HG02610 (cell line): Measurements from ENCODE around the gene ANGEL1.

ENCODE experiments used
- ATAC-seq: cut with Tn5 transposase; IDR thresholded peaks from one replicate; pipeline ENCODE4 v1.9.1; 2021; ENCODE audit warnings: mild to moderate bottlenecking, moderate library complexity; ENCODE audit not compliant: unreplicated experiment

Gene ANGEL1

DNA sequence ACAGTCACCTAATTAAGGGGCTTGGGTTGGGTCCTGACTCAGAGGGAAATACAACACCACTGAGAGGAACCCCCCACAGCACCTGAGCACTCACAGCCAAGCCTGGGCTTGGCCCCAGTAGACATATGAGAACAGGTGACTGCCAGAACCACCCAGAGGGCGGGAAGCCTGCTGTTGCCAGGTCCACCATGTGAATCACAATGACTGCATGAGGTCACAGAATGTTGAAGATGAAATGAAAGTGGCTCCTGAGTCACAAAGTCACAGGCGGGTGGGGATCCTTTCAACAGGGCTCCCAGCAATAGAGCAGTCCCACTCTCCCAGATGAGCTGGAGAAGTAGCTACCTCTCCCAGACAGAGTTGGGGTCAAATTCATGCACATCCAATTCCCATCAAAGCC lies 13.4 kb upstream of the ANGEL1 start, which contains the start of gene LRRC74A:
LRRC74A (plus strand) TSS at position 287 of the 400 bp plus-strand sequence. CDS start 290 bp downstream, outside the sequence.
- no peak for ATAC-seq

DNA sequence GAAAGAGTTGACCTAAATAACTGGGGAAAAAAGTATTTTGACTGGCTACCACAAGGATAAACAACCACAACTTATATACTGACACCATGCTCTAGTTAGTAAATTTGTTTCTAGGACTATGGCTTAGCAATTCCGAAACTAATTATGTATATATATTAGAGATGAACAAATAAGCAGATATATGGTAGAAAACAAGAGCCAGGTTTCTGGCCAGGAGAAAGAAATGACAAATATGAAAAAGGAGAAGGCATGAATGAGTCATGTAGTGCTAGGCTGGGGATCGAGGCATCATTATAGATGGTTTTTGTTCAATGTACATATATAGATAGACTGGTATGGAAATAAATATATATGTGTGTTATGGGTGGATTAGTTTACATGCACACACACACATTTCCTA lies 8.0 kb upstream of the ANGEL1 start:
- ATAC-seq: no peak

DNA sequence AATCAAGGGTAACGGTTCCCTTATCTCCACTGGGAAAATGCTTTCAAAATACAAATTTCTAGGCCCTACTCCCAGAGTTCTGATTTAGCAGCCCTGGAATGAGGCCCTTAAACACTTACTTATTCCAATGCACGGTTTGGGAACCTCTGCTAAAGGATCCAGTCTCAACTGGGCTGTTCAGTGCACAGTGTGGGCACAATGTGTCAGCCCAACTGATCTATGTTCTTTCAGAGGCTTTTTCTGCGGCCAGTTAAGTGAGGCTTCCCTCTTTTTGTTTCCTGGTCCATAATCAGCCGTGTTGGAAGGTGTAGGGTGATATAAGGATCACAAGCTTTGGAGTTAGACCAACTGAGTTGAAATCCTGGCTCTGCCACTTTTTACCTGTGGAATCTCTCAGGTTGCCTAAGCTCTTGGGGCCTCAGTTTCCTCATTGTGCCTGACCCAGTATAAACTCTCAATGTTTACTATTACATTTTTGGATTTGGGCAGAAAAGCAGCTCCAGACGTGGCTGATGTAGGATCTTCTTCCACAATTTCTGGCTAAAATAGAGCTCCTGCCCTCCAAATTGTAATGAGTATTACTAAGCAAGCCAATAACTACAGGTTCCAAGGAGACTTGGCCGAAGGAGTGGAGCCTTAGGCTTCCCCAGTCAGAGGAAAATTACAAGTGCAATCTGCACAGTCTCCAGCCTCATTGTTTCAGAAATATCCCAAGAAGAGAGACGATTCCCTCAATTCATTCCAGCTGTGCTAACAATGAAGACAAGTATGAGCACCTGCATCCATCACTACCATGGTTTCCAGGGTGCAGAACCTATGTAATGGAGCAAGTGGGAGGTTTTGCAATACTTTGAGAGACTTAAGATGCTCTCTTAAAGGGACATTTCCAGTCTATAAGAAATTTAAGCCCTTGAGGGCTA lies 2.3 kb upstream of the ANGEL1 start:
- no peak for ATAC-seq

DNA sequence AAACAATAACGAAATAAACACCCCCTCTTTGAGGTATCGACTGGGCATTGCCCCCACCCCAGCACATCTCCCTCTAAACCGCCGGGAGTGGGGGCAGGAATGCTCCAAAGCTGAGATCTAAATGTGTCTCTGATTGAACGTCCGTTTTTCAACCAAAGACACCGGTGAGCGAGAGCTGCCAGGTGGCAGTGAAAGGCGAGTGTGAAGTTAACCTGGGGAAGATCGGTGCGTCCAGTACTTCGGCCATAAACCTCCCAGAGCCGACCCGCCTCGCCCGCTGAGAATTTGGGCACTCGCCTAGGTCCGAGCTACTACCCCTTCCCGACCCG lies 625 bp downstream of the ANGEL1 start:
- peak; percentile 11 for ATAC-seq

DNA sequence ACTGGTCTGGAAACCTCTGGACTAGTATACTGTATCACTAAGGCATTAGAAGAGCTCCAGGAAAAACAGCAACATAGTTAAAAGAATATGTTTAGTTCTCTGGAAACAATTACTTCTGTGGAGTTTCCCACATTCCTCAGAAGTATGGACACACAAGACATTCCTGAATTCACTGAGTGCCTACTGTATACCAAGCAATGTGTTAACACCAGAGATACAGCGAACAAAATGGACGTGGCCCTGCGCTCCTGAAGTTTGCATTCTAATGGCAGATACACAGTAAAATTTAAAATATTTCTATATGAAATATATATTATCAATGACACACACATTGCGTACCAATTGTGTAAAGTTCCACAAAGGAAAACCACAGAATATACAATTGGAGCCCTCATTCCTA lies 1.1 kb downstream of the ANGEL1 start:
- ATAC-seq: no peak

DNA sequence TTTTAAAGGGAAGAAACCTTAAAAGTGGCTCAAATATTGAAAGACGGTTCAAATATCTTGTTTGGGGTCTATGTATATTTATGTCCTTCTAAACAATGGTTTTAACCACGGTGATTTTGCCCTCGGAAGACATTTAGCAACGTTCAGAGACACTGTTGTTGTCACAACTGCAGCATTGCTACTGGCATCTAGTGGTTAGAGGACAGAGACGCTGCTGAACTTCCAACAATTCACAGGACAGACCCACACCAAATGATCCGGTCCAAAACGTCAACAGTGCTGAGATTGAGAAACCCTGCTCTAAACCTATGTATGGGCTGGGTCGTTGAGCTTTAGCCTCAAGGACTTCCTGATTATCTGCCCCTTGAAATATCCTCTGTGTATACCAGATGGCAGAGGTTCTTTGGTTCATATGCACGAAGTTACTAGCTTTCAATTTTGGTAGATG lies 1.7 kb downstream of the ANGEL1 start:
- no peak for ATAC-seq

DNA sequence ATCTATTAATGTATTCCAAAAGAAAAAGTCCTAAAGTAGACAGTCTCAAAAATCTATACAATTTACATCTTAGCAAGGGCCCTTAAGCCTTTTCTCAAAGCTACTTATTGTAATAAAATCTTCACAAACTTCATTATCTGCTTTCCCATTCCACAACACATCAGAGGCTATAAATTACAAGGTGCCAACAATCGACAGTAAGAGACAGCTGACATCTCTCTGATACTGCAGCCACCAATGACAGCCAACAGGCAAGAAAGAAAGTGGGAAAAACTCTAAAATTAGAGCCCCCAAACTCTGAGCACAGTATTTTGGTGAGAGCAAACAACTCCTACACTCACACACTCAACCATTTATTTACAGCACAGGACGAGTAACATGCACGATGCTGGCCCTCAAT lies 2.2 kb downstream of the ANGEL1 start:
- ATAC-seq: no peak

DNA sequence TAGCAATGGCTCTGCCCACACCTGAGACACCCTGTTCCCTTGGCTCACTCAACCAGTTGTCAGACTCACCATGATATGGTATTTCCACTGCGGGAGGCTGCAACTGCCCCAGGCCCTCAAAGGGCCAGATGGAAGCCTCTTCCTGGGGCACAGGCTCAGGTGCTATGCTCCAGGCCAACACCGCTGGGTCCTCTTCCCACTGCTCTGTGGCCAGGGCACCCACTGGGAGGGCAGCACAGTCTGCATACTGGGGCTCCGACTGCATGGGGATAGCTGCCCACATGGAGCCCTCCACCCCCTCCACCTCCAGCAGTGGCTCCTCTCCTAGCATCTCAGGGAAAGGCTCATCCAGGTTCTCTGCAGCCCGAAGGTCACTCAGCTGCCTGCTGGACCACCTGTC lies 3.7 kb downstream of the ANGEL1 start:
- no peak for ATAC-seq

DNA sequence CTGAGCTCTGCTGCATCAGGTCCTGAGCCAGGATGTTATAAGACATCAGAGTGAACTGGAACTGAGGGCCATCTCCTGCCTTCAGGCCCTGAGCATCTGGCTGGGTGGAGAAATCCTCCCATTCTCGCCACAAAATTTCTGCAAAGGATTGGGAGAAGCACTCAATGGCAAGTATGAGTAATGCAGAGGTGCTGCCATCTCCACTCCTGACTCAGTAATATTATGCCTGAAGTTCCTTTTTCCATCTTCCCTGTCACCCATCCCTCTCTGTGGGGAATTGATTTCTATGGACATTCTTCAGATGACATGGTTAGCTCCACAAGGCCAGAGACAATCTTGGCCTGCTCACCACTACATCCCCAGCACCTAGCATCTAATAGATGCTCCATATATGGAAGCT lies 4.7 kb downstream of the ANGEL1 start:
- no peak for ATAC-seq

DNA sequence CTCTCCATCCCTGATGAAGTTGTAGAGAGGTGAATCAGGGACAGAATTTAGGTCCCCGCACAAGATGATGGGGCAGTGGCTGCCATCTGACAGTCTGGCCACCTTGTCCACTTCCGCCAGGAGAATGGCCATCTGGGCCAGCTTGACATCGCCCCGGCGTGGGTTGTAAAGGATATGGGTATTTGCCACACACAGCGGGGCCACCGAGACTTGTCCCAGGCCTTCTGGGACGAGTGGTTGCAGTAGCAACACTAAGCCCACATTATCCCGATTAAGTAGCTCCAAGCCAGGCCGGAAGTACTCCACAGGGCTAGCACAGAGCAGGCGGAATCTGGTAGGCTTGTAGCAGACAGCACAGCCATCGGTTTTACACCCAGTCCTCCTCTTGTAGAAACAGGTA lies 6.2 kb downstream of the ANGEL1 start:
- ATAC-seq: no peak

DNA sequence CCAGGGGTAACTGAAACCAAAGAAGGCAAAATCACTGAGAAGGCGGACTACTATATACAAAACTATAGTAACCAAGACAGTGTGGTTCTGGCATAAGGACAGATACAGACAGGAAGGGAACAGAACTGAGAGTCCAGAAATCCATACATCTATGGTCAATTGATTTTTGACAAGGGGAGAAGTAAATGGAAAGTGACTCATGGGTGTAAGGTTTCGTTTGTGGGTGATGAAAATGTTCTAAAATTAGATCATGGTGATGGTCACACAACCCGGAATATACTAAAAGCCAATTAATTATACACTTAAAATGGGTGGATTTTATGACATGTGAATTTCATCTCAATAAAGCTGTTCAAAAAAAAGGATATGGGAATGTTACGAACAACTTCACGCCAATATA lies 18.7 kb downstream of the ANGEL1 start:
- ATAC-seq: no peak

DNA sequence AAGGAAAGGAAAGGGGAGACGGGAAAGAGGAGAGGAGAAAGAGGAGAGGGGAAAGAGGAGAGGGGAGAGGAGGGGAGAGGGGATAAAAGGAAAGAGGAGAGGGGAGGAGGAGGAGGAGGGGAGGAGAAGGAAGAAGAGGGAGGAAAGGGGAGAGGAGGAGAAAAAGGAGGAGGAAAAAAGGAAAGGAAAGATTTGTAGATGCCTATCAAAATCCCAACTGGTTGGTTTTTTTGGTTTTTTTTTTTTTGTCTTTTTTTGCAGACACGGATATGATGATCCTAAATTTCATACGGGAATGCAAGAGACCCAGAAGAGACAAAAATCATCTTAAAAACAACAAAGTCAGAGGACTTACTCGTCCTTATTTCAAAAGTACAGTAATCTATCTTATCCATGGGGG lies 19.4 kb downstream of the ANGEL1 start:
- no peak for ATAC-seq

DNA sequence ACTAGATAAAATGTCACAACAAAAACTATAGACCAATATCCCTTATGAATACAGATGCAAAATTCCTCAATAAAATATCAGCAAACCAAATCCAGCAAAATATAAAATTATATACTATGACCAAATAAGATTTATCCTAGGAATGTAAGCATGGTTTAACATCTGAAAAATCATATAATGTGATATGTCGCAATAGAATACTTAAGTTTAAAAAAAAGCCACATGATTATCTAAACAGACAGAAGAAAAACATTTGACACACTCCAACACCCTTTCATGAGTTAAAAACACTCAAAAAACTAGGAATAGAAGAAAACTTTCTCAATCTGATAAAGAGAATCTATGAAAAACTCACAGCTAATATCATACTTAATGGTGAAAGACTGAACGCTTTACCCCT lies 20.3 kb downstream of the ANGEL1 start:
- ATAC-seq: no peak

DNA sequence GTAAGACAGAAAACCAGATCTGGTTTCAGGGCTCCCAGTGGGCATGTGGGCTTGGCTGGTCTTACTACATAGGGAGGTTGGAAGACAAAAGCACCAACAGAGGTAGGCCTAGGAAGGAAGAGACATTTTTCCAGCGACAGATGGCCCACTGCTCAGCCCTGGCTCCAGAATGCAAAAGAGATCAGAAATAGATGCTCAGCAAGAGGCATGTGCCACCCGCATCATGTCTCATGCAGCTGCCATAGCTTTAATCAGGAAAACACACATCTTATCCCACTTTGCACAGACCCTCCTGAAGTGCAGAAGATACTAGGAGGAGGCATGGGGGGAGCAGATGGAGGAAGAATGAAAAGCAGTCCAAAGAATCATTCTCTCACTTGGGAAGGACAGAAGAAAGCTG lies 26.1 kb downstream of the ANGEL1 start:
- no peak for ATAC-seq

DNA sequence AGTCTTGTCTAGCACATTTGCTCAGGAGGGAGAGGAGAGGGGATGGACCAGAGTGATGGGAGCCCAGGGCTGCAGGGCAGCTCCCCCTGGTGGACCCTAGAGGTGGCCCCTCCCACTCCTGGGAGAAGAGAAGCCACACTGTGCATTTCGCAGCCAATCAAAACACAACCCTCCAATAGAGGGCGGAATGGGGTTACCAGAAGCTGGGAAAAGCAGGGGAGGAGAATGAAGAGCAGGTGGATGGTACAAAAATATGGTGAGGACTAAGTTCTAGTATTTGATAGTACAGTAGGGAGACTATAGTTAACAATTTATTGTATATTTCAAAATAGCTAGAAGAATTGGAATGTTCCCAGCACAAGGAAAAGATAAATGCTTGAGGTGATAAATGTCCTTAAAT lies 27.8 kb downstream of the ANGEL1 start:
- ATAC-seq: peak; percentile 75

DNA sequence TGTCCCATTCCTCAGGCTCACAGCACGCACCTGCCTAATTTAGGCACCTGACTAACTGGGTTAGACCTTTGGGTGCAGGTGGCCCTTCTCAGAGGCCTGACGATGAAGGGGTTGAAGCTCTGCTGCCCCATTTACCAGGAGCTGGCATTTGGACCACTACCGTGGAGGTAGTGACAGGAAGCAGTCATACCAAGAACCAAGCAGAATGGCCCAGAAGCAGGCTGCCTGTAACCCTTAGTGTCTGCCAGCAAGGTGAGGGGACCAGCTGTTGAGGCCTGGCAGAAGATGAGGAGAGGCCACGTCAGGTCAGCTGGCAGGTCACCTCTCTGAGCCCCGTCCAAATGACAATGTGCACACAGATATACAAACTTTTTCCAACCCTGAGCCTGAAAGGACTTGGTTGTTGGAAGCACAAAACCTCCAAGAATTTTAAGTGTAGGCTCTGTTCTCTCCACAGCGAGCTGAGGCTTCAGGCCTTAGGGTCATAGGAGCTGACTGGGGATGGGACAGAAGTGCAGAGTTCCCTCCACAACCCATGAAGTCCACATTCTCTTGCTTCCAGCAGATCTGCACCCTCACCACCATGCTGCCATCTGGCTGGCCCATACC lies 28.3 kb downstream of the ANGEL1 start:
- ATAC-seq: no peak

DNA sequence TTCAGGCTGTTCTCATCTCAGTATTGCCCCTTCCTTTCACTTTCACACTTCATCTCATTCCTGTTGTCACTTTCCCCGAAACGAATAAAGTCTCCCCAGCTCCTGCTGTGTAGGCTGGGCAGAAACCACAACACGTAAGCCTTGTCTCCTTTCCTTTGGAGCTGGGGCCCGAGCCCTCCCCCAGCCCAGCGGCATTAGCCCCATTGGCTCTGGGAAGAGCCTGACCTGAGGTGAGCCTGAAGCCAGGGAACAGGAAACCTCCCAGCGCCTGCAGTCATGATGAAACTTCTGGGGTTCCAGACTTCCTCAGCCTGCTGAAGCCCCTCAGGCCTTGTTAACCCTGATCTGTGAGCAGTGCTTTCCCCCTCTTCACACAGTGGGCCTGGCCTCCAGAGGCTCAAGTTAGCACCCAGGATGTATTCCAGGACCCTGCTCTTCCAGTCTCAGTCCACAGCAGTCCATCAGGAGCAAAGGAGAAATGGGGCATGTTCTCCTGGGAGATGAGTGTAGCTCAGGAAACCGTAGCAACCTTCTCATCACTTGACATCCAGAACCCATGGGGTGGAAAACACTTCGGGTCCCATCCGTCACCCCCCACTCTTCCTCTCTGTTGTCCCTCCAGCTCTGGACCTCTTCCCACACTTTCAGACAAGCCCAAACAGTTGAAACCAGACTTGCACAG lies 29.7 kb downstream of the ANGEL1 start:
- ATAC-seq: no peak

DNA sequence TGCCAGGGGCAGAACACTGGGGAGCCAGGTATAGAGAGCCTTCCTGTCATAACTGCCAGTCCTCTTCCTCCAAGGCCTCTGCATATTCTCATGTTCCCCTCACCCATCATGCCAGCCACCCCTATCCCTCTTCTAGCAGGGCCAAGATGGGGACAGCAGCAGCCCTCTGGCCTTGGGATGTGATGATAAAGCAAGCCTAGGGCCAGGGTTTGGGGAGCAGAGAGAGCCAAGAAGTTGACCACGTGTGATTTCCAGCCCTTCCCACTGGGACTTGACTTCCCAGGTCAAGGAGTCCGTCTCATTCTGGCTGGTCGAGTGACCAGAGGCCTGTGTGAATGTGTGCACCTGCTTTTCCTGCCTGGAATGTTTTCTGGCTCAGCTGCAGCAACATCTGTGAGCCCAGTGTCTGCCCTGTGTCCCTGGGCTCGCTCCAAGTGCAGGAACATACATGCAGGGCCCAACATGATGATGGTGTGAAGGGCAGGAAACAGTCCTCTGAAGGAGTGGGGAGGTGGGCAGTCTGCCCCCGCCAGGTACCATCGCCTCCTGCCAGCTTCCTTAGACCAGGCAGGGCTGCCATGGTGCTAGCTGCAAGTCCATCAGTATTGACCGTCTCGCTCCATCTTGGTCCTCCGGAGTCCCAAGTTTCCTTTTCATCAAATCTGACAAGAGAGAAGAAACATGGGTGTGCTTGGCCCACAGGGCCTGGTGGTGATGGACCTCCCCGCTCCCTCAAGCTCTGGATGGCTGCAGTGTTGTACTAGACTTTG lies 30.4 kb downstream of the ANGEL1 start:
- ATAC-seq: no peak

DNA sequence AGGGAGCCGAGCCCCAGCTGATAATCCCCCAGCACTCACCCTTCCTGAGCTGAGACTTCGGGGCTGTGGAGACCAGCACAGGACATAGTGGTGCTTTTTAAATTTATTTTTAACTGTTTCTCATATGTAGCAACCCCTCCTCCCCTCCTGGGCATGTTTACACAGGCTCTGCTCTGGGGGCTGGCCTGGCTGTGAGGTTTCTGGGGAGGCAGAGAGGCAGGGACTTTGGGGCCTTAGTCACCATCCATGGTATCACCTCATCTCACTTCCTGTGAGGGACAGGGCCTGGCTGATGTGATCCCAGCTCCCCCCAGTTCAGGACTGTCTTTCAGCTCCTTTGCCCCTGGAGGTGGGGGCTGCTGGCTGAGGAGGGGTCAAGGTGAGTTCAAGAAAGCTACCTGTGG lies 31.0 kb downstream of the ANGEL1 start:
- ATAC-seq: no peak

DNA sequence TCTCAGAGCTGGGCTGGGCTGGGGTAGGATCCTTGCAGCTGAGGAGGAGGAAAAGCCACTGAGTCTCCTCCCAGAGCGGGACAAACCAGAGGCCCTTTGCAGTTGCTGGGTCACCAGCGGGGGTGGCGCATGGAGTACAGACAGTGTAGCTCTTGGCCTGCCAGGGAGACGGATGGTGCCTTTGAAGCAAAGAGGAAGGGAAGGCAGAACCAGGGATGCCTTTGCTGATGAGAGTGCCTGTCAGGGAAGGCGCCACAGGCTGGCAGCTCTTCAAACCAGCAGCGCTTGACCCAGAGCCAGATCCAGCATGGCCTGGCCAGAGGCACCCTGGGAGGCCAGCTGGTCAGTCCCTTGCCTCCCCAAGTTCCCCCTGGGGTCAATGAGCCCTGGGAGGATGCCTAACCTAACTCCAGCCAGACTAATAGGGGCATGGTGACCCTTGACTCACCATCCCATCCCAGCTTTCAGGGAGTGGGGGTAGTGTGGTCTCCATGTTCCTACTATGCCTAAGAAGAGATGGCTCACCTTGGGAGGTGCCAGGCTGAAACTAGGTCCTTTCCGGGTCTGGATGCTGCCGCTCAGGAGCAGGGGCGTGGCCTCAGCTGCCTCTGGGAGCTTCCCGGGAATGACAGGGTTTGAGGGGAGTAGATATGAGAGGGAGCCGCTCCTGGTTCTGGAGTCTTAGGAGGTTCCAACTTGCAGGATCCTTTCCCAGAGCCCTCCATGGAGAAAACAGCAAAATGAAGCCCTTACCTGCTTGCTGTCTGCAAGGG lies 31.6 kb downstream of the ANGEL1 start:
- no peak for ATAC-seq
